Suprapubic skin (tissue), 4 donors: ENCODE results near the gene RAET1G. TPM values are rescaled to one million over a fixed set of nuclear protein-coding genes. Genes with fewer than 3 reads are reported as not detected.

Source experiments
- DNase-seq, 2 donors: peaks; one replicate each; pipeline ENCODE4 v3.0.0-alpha.2; 2019; ENCODE audit warnings: low spot score in 2 of 2
- H3K27ac ChIP-seq: fragments of 200-600 bp; sonication (generic); one replicate; pipeline ENCODE4 v1.5.1; 2019
- H3K27me3 ChIP-seq: fragments of 200-600 bp; sonication (generic); one replicate; pipeline ENCODE4 v1.5.1; 2019
- H3K36me3 ChIP-seq: fragments of 200-600 bp; sonication (generic); one replicate; pipeline ENCODE4 v1.5.1; 2019
- H3K4me1 ChIP-seq: fragments of 200-600 bp; sonication (generic); one replicate; pipeline ENCODE4 v1.5.1; 2019
- H3K4me3 ChIP-seq: fragments of 200-600 bp; sonication (generic); one replicate; pipeline ENCODE4 v1.5.1; 2019; ENCODE audit warnings: mild to moderate bottlenecking
- H3K9me3 ChIP-seq: fragments of 200-600 bp; sonication (generic); one replicate; pipeline ENCODE4 v1.5.1; 2019
- CTCF ChIP-seq, 2 donors: fragments of 200-600 bp in 1 of 2; fragments of 450-650 bp in 1 of 2; sonication (generic) in 1 of 2; IDR thresholded peaks; one replicate each; pipeline ENCODE4 v1.5.1; 2016 to 2019; ENCODE audit warnings: antibody characterized with exemption in 2 of 2, mild to moderate bottlenecking in 1 of 2, moderate library complexity in 1 of 2
- EP300 ChIP-seq: sonication (generic); formaldehyde crosslinking; IDR thresholded peaks from one replicate; pipeline ENCODE4 v1.6.1; 2017; ENCODE audit warnings: antibody characterized with exemption
- POLR2A ChIP-seq, 2 donors: fragments of 450-650 bp; IDR thresholded peaks; one replicate each; pipeline ENCODE4 v1.6.1; 2017; ENCODE audit warnings: antibody characterized with exemption in 2 of 2, mild to moderate bottlenecking in 2 of 2, moderate library complexity in 2 of 2
- POLR2AphosphoS5 ChIP-seq, 3 donors: sonication (generic); formaldehyde crosslinking; IDR thresholded peaks; one replicate each; pipeline ENCODE4 v1.6.1; 2017; ENCODE audit warnings: antibody characterized with exemption in 3 of 3
- WGBS: methylation state at CpG from one replicate; pipeline ENCODE4 v1.1.5; 2018; 5-methylcytosine and 5-hydroxymethylcytosine counted together
- total RNA-seq, 4 donors: library from RNA; depleted of rRNA; stranded (reverse); fragments of >200 nt; gene quantifications; one replicate each; pipeline ENCODE4 v1.1.0, GENCODE V29; 2016

The RAET1G gene
- total RNA-seq, 4 donors from 2014 or later, result 1.9 to 5.8 (median 4.5) TPM

- Histone ChIP-seq H3K4me3 (peak overlapping the region; percentile 54), H3K4me1 (peaks cover 24% of the 10 kb centered on the region), H3K27ac (no peak overlapping the region), H3K9me3 (no peaks in the 10 kb centered on the region), H3K36me3 (no peaks in the 10 kb centered on the region), H3K27me3 (peaks cover 86% of the 10 kb centered on the region)
- WGBS, result 20% methylated on average over 38 of the region's 38 CpGs
- DNase-seq, result peak in 1 of 2 donors; percentile 78
- TF ChIP-seq CTCF (IDR thresholded peaks at IDR 0.05) (no peak), POLR2A (IDR thresholded peaks at IDR 0.05) (no peak), POLR2AphosphoS5 (IDR thresholded peaks at IDR 0.05) (no peak), EP300 (no peak)
Measured at GRCh38 chr6:149965194-149966020, 42.5 kb upstream of the RAET1G start.

GRCh38 chr6:149964308-149965193 lies 41.6 kb upstream of the RAET1G start:
- peaks cover 24% of the 10 kb centered on the region for H3K4me1 ChIP-seq
- no peaks in the 10 kb centered on the region for H3K9me3 ChIP-seq
- WGBS, result 1% methylated on average over 45 of the region's 103 CpGs
- peaks cover 86% of the 10 kb centered on the region for H3K27me3 ChIP-seq
- H3K4me3 ChIP-seq, result peak overlapping the region; percentile 54
- DNase-seq, result peak in 1 of 2 donors; percentile 77
- H3K27ac ChIP-seq, result no peak overlapping the region
- TF ChIP-seq CTCF (IDR thresholded peaks at IDR 0.05) (no peak), EP300 (no peak), POLR2A (IDR thresholded peaks at IDR 0.05) (no peak), POLR2AphosphoS5 (IDR thresholded peaks at IDR 0.05) (no peak)
- H3K36me3 ChIP-seq, result no peaks in the 10 kb centered on the region

GRCh38 chr6:149963462-149964307 lies 40.8 kb upstream of the RAET1G start, which contains the start of gene ULBP1:
TSS of gene ULBP1 (plus strand) at chr6:149963943. CDS start at chr6:149964050, 107 bp downstream.
- Histone ChIP-seq H3K4me1 (peaks cover 24% of the 10 kb centered on the region), H3K9me3 (no peaks in the 10 kb centered on the region), H3K36me3 (no peaks in the 10 kb centered on the region), H3K27ac (no peak within 1 kb of the TSS), H3K27me3 (peaks cover 93% of the 10 kb centered on the region), H3K4me3 (peak within 1 kb of the TSS; percentile 54)
- TF ChIP-seq POLR2AphosphoS5 (IDR thresholded peaks at IDR 0.05), result no peak
- no peak for TF ChIP-seq CTCF (IDR thresholded peaks at IDR 0.05)
- no peak for TF ChIP-seq EP300
- no peak for TF ChIP-seq POLR2A (IDR thresholded peaks at IDR 0.05)
- DNase-seq, result peak; percentile 92 to 95
- WGBS, result 1% methylated on average over 25 of the region's 69 CpGs

- peak in 1 of 2 donors; percentile 65 for DNase-seq
- peaks cover 95% of the 10 kb centered on the region for H3K27me3 ChIP-seq
- peak overlapping the region; percentile 54 for H3K4me3 ChIP-seq
- WGBS, result 15% methylated on average over 8 of the region's 8 CpGs
- no peaks in the 10 kb centered on the region for H3K9me3 ChIP-seq
- H3K4me1 ChIP-seq, result peaks cover 24% of the 10 kb centered on the region
- H3K36me3 ChIP-seq, result no peaks in the 10 kb centered on the region
- no peak overlapping the region for H3K27ac ChIP-seq
- TF ChIP-seq CTCF (IDR thresholded peaks at IDR 0.05) (no peak), EP300 (no peak), POLR2AphosphoS5 (IDR thresholded peaks at IDR 0.05) (no peak), POLR2A (IDR thresholded peaks at IDR 0.05) (no peak)
Measured at GRCh38 chr6:149963212-149963461, 40.2 kb upstream of the RAET1G start.
